GM23338 (cell line): Measurements from ENCODE around the gene RAB11A. TPM values are rescaled to one million over a fixed set of nuclear protein-coding genes. Genes with fewer than 3 reads are reported as not detected.

Source experiments
- ATAC-seq: fragments of 200-7000 bp; cut with Tn5 transposase; 3 replicates; pipeline ENCODE4 v1.9.1; 2020
- DNase-seq: peaks from one replicate; pipeline ENCODE4 v3.0.0-alpha.2; 2015; ENCODE audit warnings: low spot score
- H2AFZ ChIP-seq: fragments of 200-600 bp; sonication (generic); 2 replicates; pipeline ENCODE4 v1.8.0; 2016; ENCODE audit warnings: antibody characterized with exemption, mild to moderate bottlenecking, moderate library complexity
- H3F3A ChIP-seq: fragments of 200-600 bp; sonication (generic); replicated peaks from 2 replicates; pipeline ENCODE4 v1.8.0; 2017; ENCODE audit warnings: antibody characterized with exemption, mixed run types, low read depth
- H3K27ac ChIP-seq: fragments of 200-600 bp; sonication (generic); 2 replicates; pipeline ENCODE4 v1.6.1; 2016; ENCODE audit warnings: low read depth
- H3K27me3 ChIP-seq: fragments of 200-600 bp; sonication (generic); 2 replicates; pipeline ENCODE4 v1.8.0; 2016; ENCODE audit warnings: mild to moderate bottlenecking, mixed run types, moderate library complexity; ENCODE audit not compliant: insufficient read depth
- H3K36me3 ChIP-seq: fragments of 200-600 bp; sonication (generic); 2 replicates; pipeline ENCODE4 v1.8.0; 2016; ENCODE audit warnings: mild to moderate bottlenecking; ENCODE audit not compliant: insufficient read depth
- H3K4me1 ChIP-seq: fragments of 200-600 bp; sonication (generic); 2 replicates; pipeline ENCODE4 v1.8.0; 2016; ENCODE audit warnings: mild to moderate bottlenecking, moderate library complexity; ENCODE audit not compliant: insufficient read depth
- H3K4me2 ChIP-seq: fragments of 200-600 bp; sonication (generic); 2 replicates; pipeline ENCODE4 v1.7.1; 2017; ENCODE audit warnings: mixed run types
- H3K4me3 ChIP-seq: fragments of 200-600 bp; sonication (generic); 2 replicates; pipeline ENCODE4 v1.6.1; 2016; ENCODE audit warnings: mixed run types
- H3K79me2 ChIP-seq: fragments of 200-600 bp; sonication (generic); replicated peaks from 2 replicates; pipeline ENCODE4 v1.8.0; 2017; ENCODE audit warnings: mild to moderate bottlenecking; ENCODE audit not compliant: insufficient read depth
- H3K9me2 ChIP-seq: fragments of 200-600 bp; sonication (generic); 2 replicates; pipeline ENCODE4 v1.8.0; 2017; ENCODE audit not compliant: insufficient read depth
- H4K20me1 ChIP-seq: fragments of 200-600 bp; sonication (generic); replicated peaks from 2 replicates; pipeline ENCODE4 v1.8.0; 2017; ENCODE audit warnings: mild to moderate bottlenecking; ENCODE audit not compliant: insufficient read depth
- H3K27ac Mint-ChIP-seq: 2 replicates; pipeline ENCODE4 v1.8.0; 2020; ENCODE audit warnings: inconsistent platforms, mild to moderate bottlenecking, moderate library complexity, mixed read lengths
- H3K27me3 Mint-ChIP-seq: 3 replicates; pipeline ENCODE4 v1.8.0; 2022; ENCODE audit warnings: low read depth, mild to moderate bottlenecking, moderate library complexity, mixed read lengths, inconsistent platforms; ENCODE audit not compliant: insufficient read depth, poor library complexity
- H3K36me3 Mint-ChIP-seq: 3 replicates; pipeline ENCODE4 v1.8.0; 2021; ENCODE audit warnings: low read depth, mild to moderate bottlenecking, inconsistent platforms, moderate library complexity, mixed read lengths
- H3K4me1 Mint-ChIP-seq: 3 replicates; pipeline ENCODE4 v1.8.0; 2020; ENCODE audit warnings: mild to moderate bottlenecking, inconsistent platforms, mixed read lengths
- H3K4me3 Mint-ChIP-seq: 3 replicates; pipeline ENCODE4 v1.8.0; 2021; ENCODE audit warnings: moderate library complexity, mild to moderate bottlenecking, inconsistent platforms, mixed read lengths
- H3K9me3 Mint-ChIP-seq: 3 replicates; pipeline ENCODE4 v1.8.0; 2020; ENCODE audit warnings: moderate library complexity, mild to moderate bottlenecking, inconsistent platforms, mixed read lengths
- ETS1 ChIP-seq: IDR thresholded peaks from 2 replicates; pipeline ENCODE4 v1.6.1; 2016; ENCODE audit warnings: antibody characterized with exemption
- EZH2 ChIP-seq: fragments of 200-600 bp; sonication (generic); IDR thresholded peaks from one replicate; pipeline ENCODE4 v1.8.0; 2017; ENCODE audit warnings: antibody characterized with exemption, mild to moderate bottlenecking, low read depth; ENCODE audit not compliant: unreplicated experiment
- JUNB ChIP-seq: IDR thresholded peaks from one replicate; pipeline ENCODE4 v1.6.1; 2016; ENCODE audit warnings: antibody characterized with exemption; ENCODE audit not compliant: unreplicated experiment
- POLR2AphosphoS5 ChIP-seq: IDR thresholded peaks from 2 replicates; pipeline ENCODE4 v1.6.1; 2016; ENCODE audit warnings: antibody characterized with exemption, low read depth
- REST ChIP-seq: IDR thresholded peaks from one replicate; pipeline ENCODE4 v1.6.1; 2018; ENCODE audit warnings: antibody characterized with exemption; ENCODE audit not compliant: unreplicated experiment
- STAT1 ChIP-seq: IDR thresholded peaks from one replicate; pipeline ENCODE4 v1.6.1; 2016; ENCODE audit warnings: antibody characterized with exemption; ENCODE audit not compliant: unreplicated experiment
- ZNF114 ChIP-seq: fragments of 250-450 bp; sonication (Bioruptor Pico); IDR thresholded peaks from 2 replicates; pipeline ENCODE4 v1.5.0; 2020; ENCODE audit warnings: mild to moderate bottlenecking, moderate library complexity
- polyA plus RNA-seq: library from polyadenylated mRNA; unstranded; fragments of >200 nt; fragmentation: Nextera tagmentation; extraction: Ambion mirVana; gene quantifications from 2 replicates; pipeline ENCODE4 v1.2.1, GENCODE V29; 2016
- total RNA-seq: library from RNA; depleted of rRNA; stranded (reverse); fragments of >200 nt; shearing (Covaris generic); gene quantifications from 2 replicates; pipeline ENCODE4 v1.2.3, GENCODE V29; 2014

Gene RAB11A
- total and polyA plus RNA-seq, 2 experiments from 2014 or later, result 251 to 369 TPM

- Mint-ChIP-seq H3K27ac (no peak overlapping the region), H3K27me3 (peaks cover 4% of the 10 kb centered on the region), H3K9me3 (no peaks in the 10 kb centered on the region), H3K4me1 (peaks cover 18% of the 10 kb centered on the region), H3K4me3 (no peak overlapping the region), H3K36me3 (no peaks in the 10 kb centered on the region)
- Histone ChIP-seq H3K4me2 (no peak overlapping the region), H3F3A (no peaks in the 10 kb centered on the region), H2AFZ (no peak overlapping the region), H3K9me2 (no peaks in the 10 kb centered on the region), H4K20me1 (no peaks in the 10 kb centered on the region), H3K27me3 (no peaks in the 10 kb centered on the region), H3K27ac (no peak overlapping the region), H3K36me3 (no peaks in the 10 kb centered on the region), H3K79me2 (no peaks in the 10 kb centered on the region), H3K4me3 (no peak overlapping the region), H3K4me1 (no peaks in the 10 kb centered on the region)
- ATAC-seq (no peak), DNase-seq (no peak)
- TF ChIP-seq STAT1 (no peak), REST (no peak), JUNB (no peak), EZH2 (no peak), POLR2AphosphoS5 (no peak), ZNF114 (no peak), ETS1 (no peak)
These were observed 52.5 kb downstream of the RAB11A start for GRCh38 chr15:65921780-65922179.

- peaks cover 14% of the 10 kb centered on the region for H3K4me1 Mint-ChIP-seq
- no peaks in the 10 kb centered on the region for H3K36me3 Mint-ChIP-seq
- no peaks in the 10 kb centered on the region for H3K79me2 ChIP-seq
- no peaks in the 10 kb centered on the region for H4K20me1 ChIP-seq
- no peak overlapping the region for H2AFZ ChIP-seq
- no peaks in the 10 kb centered on the region for H3K36me3 ChIP-seq
- H3K4me1 ChIP-seq, result no peaks in the 10 kb centered on the region
- H3K9me3 Mint-ChIP-seq, result no peaks in the 10 kb centered on the region
- no peaks in the 10 kb centered on the region for H3F3A ChIP-seq
- H3K4me2 ChIP-seq, result no peak overlapping the region
- H3K27ac Mint-ChIP-seq, result no peak overlapping the region; the same call in 1 of the 2 replicates
- ATAC-seq, result no peak
- H3K9me2 ChIP-seq, result no peaks in the 10 kb centered on the region
- no peak overlapping the region for H3K27ac ChIP-seq
- H3K27me3 Mint-ChIP-seq, result peaks cover 4% of the 10 kb centered on the region
- no peak overlapping the region for H3K4me3 ChIP-seq
- DNase-seq, result no peak
- no peak for TF ChIP-seq ETS1
- H3K4me3 Mint-ChIP-seq, result no peak overlapping the region
- no peaks in the 10 kb centered on the region for H3K27me3 ChIP-seq
These were observed 53.3 kb downstream of the RAB11A start for GRCh38 chr15:65922621-65923020.
